Measurements from ENCODE around the gene AMZ1.
"Not testable (repeated sequence)": the region's sequence is repeated elsewhere in the genome, so short reads cannot be mapped to it uniquely, and the experiment has no call there.

AMZ1 gene

DNA sequence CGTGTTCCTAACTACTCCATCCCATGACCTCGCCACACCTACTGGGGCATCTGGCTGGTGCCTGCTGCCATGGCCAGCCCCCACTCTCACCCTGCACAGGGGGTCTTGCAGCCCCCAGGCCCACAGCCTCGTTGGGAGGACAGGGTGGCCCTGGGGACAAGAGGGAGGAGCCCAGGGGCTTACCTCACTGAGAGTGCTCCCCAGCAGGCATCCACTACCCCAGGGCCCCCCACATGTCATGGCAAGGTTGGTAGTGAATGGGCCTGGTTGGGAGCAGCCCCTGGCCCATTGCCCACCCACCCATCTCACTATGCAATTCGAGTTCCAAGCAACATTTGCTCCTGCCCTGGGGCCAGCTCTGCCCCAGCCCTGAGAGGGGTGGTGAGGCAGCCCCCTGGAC is 24.0 kb upstream of the AMZ1 start:
- DNase-seq (ENCODE audit: low read depth in 1 of 2, low spot score in 1 of 2): no peak
- no peak for TF ChIP-seq JUND (IDR thresholded peaks at IDR 0.05; ENCODE audit: low read depth)
- in situ Hi-C loops (cut with HindIII; ENCODE audit: low pct_unique_long_range_greater_than_20kb, low sequenced_read_pairs): no loop called here

DNA sequence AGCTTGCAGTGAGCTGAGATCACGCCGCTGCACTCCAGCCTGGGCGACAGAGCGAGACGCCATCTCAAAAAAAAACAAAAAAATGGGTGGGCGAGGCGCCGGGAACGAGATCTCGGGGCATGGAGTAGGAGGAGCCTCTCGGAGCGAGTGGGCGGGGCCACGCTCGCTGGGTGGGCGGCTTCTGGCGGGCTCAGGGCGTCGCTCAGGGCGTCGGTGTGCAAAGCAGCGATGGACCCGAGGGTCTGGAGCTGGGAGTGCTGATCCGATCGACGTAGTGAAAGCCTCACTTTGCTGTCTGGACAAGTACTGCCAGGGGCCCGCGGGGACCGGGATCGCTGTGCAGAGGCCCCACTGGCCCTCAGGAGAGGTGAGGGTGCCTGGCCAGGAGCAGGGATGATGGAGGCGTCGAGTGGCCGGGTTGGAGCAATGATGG is 22.6 kb upstream of the AMZ1 start:
- DNase-seq (ENCODE audit: low read depth in 1 of 2, low spot score in 1 of 2): no peak
- no peak for TF ChIP-seq JUND (IDR thresholded peaks at IDR 0.05; ENCODE audit: low read depth)
- in situ Hi-C loops (cut with HindIII; ENCODE audit: low pct_unique_long_range_greater_than_20kb, low sequenced_read_pairs): no loop called here

DNA sequence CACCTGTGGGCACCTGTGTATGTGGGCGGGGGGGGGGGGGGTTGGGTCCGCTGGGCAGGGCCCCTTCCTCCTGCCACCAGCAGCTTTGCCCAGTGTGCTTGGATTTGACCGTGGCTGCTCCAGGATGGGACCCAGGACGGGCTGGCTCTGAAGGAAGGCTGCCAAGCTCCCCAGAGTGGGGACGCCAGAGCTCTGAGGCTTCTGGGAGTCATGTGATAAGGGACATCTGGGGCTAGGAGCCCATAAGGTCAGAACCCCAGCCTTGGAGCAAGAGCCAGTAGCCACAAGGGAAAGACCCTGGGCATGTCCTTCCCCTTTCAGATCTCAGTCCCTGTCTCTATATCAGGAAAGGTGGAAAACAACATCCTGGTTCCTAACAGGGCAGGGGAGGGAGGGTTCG is 21.8 kb upstream of the AMZ1 start:
- DNase-seq (ENCODE audit: low read depth in 1 of 2, low spot score in 1 of 2): no peak
- TF ChIP-seq JUND (IDR thresholded peaks at IDR 0.05; ENCODE audit: low read depth): no peak
- in situ Hi-C loops (cut with HindIII; ENCODE audit: low pct_unique_long_range_greater_than_20kb, low sequenced_read_pairs): no loop called here

DNA sequence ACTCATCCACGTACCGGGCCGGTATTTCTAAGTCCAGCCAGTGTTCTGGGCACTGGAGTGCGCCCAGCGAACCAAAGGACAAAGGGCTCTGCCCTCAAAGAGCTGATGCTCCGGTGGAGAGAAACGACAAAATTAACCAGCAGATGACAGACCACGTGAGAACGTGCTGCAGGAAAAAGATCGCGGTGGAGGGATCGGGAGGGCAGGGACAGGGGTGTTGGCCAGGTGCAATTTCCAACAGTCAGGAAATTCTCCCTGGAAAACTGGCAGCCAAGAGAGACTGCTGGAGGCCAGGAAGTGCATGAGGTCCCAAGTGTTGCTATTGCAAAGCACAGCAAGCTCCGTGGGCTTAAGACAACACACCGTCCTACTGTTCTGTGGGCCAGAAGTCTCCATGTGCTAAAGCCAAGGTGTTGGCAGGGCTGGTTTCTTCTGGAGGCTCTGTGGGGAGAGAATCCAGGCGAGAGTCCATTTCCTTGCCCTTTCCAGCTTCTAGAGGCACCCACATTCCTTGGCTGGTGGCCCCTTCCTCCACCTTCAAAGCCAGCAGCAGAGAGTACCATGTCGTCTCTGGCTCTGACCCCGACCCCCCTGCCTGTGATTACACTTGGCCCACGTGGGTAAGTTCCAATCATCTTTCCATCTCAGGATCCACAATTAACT is 21.3 kb upstream of the AMZ1 start:
- in situ Hi-C loops (cut with HindIII; ENCODE audit: low pct_unique_long_range_greater_than_20kb, low sequenced_read_pairs): no loop called here
- no peak for TF ChIP-seq JUND (IDR thresholded peaks at IDR 0.05; ENCODE audit: low read depth)
- DNase-seq (ENCODE audit: low read depth in 1 of 2, low spot score in 1 of 2): no peak

DNA sequence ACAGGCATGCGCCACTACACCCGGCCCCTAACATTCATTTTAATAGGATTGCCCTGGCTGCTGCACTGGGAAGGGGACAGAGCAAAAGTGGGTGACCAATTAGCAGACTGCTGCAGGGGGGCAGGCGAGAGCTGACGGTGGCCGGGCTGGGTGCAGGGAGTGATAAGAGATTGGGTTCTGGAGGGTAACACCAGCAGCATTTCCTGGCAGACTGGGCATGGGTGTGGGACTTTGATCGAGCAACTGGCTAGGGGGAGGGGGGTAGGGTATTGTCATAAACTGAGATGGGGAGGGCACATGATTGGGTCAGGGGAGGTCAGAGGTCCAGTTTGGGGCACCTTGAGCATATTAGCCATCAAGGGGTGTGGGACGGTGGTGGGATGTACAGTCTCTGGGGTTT is 20.2 kb upstream of the AMZ1 start:
- no peak for TF ChIP-seq JUND (IDR thresholded peaks at IDR 0.05; ENCODE audit: low read depth)
- no peak for DNase-seq (ENCODE audit: low read depth in 1 of 2, low spot score in 1 of 2)
- in situ Hi-C loops (cut with HindIII; ENCODE audit: low pct_unique_long_range_greater_than_20kb, low sequenced_read_pairs): no loop called here

DNA sequence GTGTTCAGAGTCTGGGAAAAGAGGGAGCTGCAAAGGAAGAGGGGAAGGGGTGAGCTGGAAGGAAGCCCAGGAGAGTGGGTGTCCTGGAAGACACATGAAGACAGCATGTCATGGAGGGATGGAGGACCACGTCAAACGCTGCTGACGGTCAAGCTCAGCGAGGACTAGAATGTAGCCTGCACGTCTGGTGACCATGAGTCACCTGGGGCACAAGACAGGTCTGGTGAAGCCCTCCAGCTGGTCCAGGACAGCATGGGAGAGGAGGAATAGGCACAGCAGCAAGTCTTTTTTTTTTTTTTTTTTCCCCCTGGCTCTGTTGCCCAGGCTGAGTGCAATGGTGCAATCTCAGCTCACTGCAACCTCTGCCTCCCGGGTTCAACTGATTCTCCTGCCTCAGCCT is 19.6 kb upstream of the AMZ1 start:
- DNase-seq (ENCODE audit: low read depth in 1 of 2, low spot score in 1 of 2): no peak
- no peak for TF ChIP-seq JUND (IDR thresholded peaks at IDR 0.05; ENCODE audit: low read depth)
- in situ Hi-C loops (cut with HindIII; ENCODE audit: low pct_unique_long_range_greater_than_20kb, low sequenced_read_pairs): no loop called here

DNA sequence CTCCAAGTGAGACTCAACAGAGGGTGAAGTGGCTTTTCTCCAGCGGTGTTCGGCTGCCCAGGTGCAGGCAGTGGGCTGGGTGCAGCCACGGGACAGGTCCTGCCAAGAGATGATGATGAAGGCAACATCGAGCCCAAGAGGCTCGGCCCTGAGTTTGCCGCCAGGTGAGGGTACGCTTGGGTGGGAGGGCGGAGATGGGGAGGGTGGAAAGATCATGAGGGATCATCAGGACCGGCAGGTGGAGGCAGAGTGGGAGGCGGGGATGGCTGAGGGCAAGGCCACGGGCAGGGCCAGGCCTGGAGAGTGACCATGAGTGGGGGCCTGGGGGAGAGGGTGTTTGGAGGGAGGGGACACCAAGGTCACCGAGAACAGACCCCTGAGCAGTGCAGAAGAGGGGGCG is 17.8 kb upstream of the AMZ1 start:
- DNase-seq (ENCODE audit: low read depth in 1 of 2, low spot score in 1 of 2): no peak
- in situ Hi-C loops (cut with HindIII; ENCODE audit: low pct_unique_long_range_greater_than_20kb, low sequenced_read_pairs): no loop called here
- no peak for TF ChIP-seq JUND (IDR thresholded peaks at IDR 0.05; ENCODE audit: low read depth)

DNA sequence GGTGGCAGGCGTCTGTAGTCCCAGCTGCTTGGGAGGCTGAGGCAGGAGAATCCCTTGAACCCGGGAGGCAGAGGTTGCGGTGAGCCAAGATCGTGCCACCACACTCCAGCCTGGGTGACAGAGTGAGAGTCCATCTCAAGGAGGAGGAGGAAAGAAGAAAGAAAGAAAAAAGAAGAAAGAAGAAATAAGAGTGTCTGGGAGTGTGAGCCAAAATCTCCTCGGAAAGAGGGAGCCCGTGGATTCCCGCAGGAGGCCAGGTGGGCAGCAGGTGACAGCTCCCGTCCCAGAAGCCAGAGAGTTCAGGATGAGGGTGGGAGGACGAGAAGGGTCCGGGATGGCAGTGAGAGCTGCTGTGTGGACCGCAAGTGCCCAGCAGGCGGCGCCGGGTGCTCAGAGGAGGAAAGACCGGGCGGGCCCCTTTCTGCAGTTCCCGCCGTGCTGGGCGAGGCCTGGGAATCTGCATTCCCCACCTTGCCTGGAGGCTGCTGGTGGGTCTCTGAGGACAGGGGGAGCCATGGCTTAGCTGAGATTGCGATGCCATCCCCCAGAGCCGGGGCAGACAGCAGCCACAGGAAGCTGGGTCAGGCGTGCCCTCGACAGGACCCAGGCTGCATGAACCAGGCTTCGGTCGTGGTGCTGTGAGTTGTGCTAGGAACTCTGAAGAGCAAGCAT is 17.1 kb upstream of the AMZ1 start:
- in situ Hi-C loops (cut with HindIII; ENCODE audit: low pct_unique_long_range_greater_than_20kb, low sequenced_read_pairs): no loop called here
- no peak for TF ChIP-seq JUND (IDR thresholded peaks at IDR 0.05; ENCODE audit: low read depth)
- DNase-seq (ENCODE audit: low read depth in 1 of 2, low spot score in 1 of 2): peak; percentile 79 to 89

DNA sequence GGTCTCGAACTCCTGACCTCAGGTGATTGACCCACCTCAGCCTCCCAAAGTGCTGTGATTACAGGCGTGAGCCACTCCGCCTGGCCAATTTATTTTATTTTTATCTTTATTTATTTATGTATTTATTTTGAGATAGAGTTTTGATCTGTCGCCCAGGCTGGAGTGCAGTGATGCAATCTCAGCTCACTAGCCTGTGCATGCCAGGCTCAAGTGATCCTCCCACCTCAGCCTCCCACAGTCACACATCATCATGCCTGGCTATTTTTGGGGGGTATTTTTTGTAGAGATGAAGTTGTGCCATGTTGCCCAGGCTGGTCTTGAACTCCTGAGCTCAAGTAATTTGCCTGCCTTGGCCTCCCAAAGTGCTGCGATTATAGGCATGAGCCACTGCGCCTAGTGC is 14.8 kb upstream of the AMZ1 start:
- in situ Hi-C loops (cut with HindIII; ENCODE audit: low pct_unique_long_range_greater_than_20kb, low sequenced_read_pairs); DNase-seq (ENCODE audit: low read depth in 1 of 2, low spot score in 1 of 2): not testable (repeated sequence)

DNA sequence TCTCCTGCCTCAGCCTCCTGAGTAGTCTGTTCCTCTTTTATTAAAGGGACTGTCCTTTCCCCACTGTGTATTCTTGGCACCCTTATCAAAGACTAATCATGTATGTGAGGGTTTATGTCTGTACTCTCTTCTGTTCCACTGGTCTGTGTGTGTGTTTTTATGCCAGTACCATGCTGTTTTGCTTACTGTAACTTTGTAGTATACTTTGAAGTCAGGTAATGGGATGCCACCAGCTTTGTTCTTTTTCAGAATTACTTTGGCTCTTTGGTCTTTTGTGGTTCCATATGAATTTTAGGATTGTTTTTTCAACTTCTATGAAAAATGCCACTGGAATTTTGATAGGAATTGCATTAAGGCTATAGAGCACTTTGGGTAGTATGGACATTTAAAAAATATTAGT is 14.1 kb upstream of the AMZ1 start:
- in situ Hi-C loops (cut with HindIII; ENCODE audit: low pct_unique_long_range_greater_than_20kb, low sequenced_read_pairs): no loop called here
- TF ChIP-seq JUND (IDR thresholded peaks at IDR 0.05; ENCODE audit: low read depth): no peak
- DNase-seq (ENCODE audit: low read depth in 1 of 2, low spot score in 1 of 2): no peak

DNA sequence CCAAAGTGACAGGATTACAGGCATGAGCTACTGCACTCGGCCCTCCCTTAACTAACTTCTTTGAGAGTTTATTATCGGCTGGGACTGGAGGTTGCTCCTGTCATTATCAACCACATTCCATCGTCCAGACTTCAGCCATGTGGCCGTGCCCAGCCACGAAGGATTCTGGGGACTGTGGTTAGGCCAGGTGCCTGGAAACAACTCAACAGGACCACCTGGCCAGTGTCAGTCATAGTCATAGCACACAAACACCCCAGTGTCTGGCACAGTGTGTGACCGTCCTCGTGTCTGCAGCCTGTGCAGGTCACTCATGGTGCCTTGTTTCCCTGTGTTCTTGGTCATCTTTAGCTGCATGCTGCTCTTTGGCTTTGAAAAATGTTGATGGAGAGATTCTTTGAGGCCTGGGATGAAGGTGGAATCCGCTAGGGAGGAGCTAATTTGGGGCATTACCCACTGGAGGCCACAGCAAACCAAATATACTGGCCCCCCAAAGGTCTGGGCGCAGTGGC is 12.7 kb upstream of the AMZ1 start:
- DNase-seq (ENCODE audit: low read depth in 1 of 2, low spot score in 1 of 2): no peak
- in situ Hi-C loops (cut with HindIII; ENCODE audit: low pct_unique_long_range_greater_than_20kb, low sequenced_read_pairs): no loop called here
- TF ChIP-seq JUND (IDR thresholded peaks at IDR 0.05; ENCODE audit: low read depth): no peak

DNA sequence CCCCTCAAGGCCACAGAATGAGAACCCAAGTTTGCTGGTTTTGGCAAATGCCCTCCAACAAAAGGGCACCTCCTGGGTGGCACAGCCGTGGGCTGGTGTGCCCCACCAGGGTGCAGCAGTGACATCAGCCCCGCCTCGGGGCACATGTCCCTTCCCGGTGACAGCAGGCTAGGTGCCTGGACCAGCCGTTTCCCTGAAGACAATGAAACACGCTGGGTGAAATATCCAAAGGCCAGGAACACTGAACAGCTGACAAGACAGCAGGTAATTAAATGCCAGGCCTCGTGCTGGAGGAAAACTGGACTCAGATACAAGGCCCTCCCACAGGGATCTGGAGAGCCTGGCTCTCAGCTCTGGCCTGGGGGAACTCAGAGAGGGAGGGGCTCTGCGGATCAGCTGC is 11.4 kb upstream of the AMZ1 start:
- DNase-seq (ENCODE audit: low read depth in 1 of 2, low spot score in 1 of 2); in situ Hi-C loops (cut with HindIII; ENCODE audit: low pct_unique_long_range_greater_than_20kb, low sequenced_read_pairs): not testable (repeated sequence)

DNA sequence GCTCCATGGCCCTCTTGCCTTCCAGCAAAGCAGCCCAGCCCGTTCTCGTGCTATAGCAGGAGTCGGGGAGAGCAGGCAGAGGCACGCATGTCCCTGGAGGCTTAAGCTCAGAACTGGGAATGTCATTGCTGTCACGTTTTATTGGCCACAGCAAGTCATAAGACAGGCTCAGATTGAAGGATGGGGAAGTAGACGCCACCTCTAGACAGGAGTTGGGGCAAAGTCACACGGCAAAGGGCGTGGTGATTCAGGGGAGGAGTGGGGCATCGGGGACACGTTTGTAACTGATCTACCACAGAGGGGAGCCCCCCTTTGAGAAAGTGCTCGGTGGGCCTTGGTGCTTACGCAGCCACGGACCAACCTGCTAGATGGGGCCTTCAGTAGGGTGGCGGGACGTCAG is 9.5 kb upstream of the AMZ1 start:
- in situ Hi-C loops (cut with HindIII; ENCODE audit: low pct_unique_long_range_greater_than_20kb, low sequenced_read_pairs); DNase-seq (ENCODE audit: low read depth in 1 of 2, low spot score in 1 of 2): not testable (repeated sequence)

DNA sequence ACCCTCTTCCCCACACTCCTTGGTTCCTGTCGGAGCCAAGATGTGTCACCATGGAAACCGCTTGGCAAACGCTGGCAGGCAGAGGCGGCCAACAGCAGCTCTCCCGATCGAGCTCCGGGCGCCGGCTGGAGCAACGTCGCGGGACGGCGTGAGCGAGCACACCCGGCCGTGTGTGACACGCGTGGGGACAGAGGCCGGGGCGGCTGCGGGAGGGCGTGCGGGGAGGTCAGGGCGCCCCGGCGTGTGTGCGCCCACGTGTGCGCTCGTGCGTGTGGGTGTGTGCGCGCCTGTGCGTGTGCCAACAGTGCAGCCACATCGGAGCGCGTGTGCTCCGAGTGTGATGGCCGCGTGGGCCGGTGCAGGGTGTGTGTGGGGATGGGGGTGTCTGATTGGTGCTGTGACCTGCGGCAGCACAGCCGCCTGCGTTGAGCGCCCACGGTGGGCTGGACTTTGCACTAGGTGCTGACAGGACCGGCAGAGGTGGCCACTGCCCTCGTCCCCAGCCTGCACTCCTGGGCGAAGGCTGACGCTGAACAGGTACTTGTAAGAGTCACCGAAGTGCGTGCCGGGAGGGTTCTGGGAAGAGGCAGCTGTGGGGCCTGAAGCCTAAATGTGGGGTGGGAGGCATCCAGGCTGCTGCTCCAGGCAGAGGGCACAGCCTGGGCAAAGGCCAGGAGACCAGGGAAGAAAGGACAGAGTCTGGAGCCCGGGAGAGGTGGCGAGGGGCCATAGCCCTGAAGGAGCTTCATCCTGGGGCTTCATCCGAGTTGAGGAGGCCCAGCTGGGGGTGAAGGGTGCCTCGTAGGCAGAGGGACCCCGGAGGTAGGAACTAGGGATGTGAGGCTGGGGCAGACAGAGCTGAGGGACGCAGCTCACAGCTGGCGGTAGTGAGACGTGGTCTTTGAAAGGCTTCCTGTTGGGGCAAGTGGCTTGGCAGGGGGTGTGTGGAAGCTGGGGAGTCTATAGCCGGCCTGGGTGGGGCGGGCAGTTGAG is 8.6 kb upstream of the AMZ1 start:
- in situ Hi-C loops (cut with HindIII; ENCODE audit: low pct_unique_long_range_greater_than_20kb, low sequenced_read_pairs); DNase-seq (ENCODE audit: low read depth in 1 of 2, low spot score in 1 of 2): not testable (repeated sequence)

Data from T47D (cell line).